Parathyroid adenoma (tissue), 2 donors: ENCODE measurements around the gene VOPP1.

Source experiments
- H2AFZ ChIP-seq: fragments of 300-600 bp; sonication (generic); one replicate; pipeline ENCODE4 v1.7.0; 2017; ENCODE audit warnings: antibody characterized with exemption, mild to moderate bottlenecking
- H3K27ac ChIP-seq: fragments of 300-600 bp; sonication (generic); one replicate; pipeline ENCODE4 v1.7.0; 2017
- H3K27me3 ChIP-seq: fragments of 300-600 bp; sonication (generic); one replicate; pipeline ENCODE4 v1.7.0; 2017; ENCODE audit warnings: low read length; ENCODE audit not compliant: control insufficient read depth, insufficient read depth
- H3K36me3 ChIP-seq: fragments of 300-600 bp; sonication (generic); one replicate; pipeline ENCODE4 v1.7.0; 2017; ENCODE audit warnings: low read length; ENCODE audit not compliant: control insufficient read depth, insufficient read depth
- H3K4me1 ChIP-seq: fragments of 300-600 bp; sonication (generic); one replicate; pipeline ENCODE4 v1.7.0; 2017; ENCODE audit warnings: control low read depth
- H3K4me2 ChIP-seq: fragments of 300-600 bp; sonication (generic); one replicate; pipeline ENCODE4 v1.7.0; 2017; ENCODE audit warnings: low read length
- H3K4me3 ChIP-seq: fragments of 300-600 bp; sonication (generic); one replicate; pipeline ENCODE4 v1.7.0; 2017; ENCODE audit warnings: low read depth, low read length
- H3K79me2 ChIP-seq: fragments of 300-600 bp; sonication (generic); one replicate; pipeline ENCODE4 v1.7.0; 2017; ENCODE audit warnings: control low read depth
- H3K9ac ChIP-seq: fragments of 300-600 bp; sonication (generic); one replicate; pipeline ENCODE4 v1.7.0; 2017; ENCODE audit warnings: mild to moderate bottlenecking
- H3K9me3 ChIP-seq: fragments of 300-600 bp; sonication (generic); one replicate; pipeline ENCODE4 v1.7.0; 2017; ENCODE audit warnings: low read length; ENCODE audit not compliant: control insufficient read depth
- CTCF ChIP-seq: fragments of 300-600 bp; sonication (generic); IDR thresholded peaks from one replicate; pipeline ENCODE4 v1.7.0; 2017; ENCODE audit warnings: antibody characterized with exemption, mild to moderate bottlenecking
- donor health status: primary hyperparathyroidism.

The VOPP1 gene

GRCh38 chr7:55502124-55502857 lies 70.0 kb downstream of the VOPP1 start:
- Histone ChIP-seq H3K4me2 (no peak overlapping the region), H3K79me2 (peaks cover 4% of the 10 kb centered on the region), H3K4me1 (no peaks in the 10 kb centered on the region), H3K4me3 (no peak overlapping the region), H3K9ac (no peak overlapping the region), H3K27me3 (no peaks in the 10 kb centered on the region), H2AFZ (no peak overlapping the region), H3K27ac (no peak overlapping the region), H3K9me3 (no peaks in the 10 kb centered on the region), H3K36me3 (no peaks in the 10 kb centered on the region)
- TF ChIP-seq CTCF = no peak

- Histone ChIP-seq H3K27ac (no peak overlapping the region), H3K9ac (no peak overlapping the region), H3K36me3 (no peaks in the 10 kb centered on the region), H2AFZ (no peak overlapping the region), H3K4me2 (no peak overlapping the region), H3K9me3 (no peaks in the 10 kb centered on the region), H3K4me1 (no peaks in the 10 kb centered on the region), H3K79me2 (peaks cover 4% of the 10 kb centered on the region), H3K27me3 (no peaks in the 10 kb centered on the region), H3K4me3 (no peak overlapping the region)
- TF ChIP-seq CTCF = no peak
Measured at GRCh38 chr7:55501611-55502010, 70.7 kb downstream of the VOPP1 start.

- no peak overlapping the region for H3K4me2 ChIP-seq
- H2AFZ ChIP-seq = no peak overlapping the region
- no peak overlapping the region for H3K4me3 ChIP-seq
- TF ChIP-seq CTCF = no peak
- H3K36me3 ChIP-seq = no peaks in the 10 kb centered on the region
- no peaks in the 10 kb centered on the region for H3K4me1 ChIP-seq
- H3K9me3 ChIP-seq = no peaks in the 10 kb centered on the region
- peaks cover 4% of the 10 kb centered on the region for H3K79me2 ChIP-seq
- no peaks in the 10 kb centered on the region for H3K27me3 ChIP-seq
- H3K9ac ChIP-seq = no peak overlapping the region
- no peak overlapping the region for H3K27ac ChIP-seq
Measured at GRCh38 chr7:55500117-55500756, 72.1 kb downstream of the VOPP1 start.

- peaks cover 4% of the 10 kb centered on the region for H3K79me2 ChIP-seq
- H3K4me1 ChIP-seq = no peaks in the 10 kb centered on the region
- no peaks in the 10 kb centered on the region for H3K27me3 ChIP-seq
- H3K9me3 ChIP-seq = no peaks in the 10 kb centered on the region
- H3K36me3 ChIP-seq = no peaks in the 10 kb centered on the region
- TF ChIP-seq CTCF = no peak
- no peak overlapping the region for H2AFZ ChIP-seq
- H3K27ac ChIP-seq = no peak overlapping the region
- H3K4me2 ChIP-seq = no peak overlapping the region
- no peak overlapping the region for H3K4me3 ChIP-seq
- no peak overlapping the region for H3K9ac ChIP-seq
Measured at GRCh38 chr7:55499591-55499990, 72.7 kb downstream of the VOPP1 start.
